SH-SY5Y (cell line): ENCODE results near the gene SYTL2.

Experiments
- GATA2 ChIP-seq: IDR thresholded peaks from 2 replicates; pipeline ENCODE4 v1.6.1; 2011; ENCODE audit warnings: mild to moderate bottlenecking, low read depth, low read length
- GATA3 ChIP-seq: IDR thresholded peaks from 2 replicates; pipeline ENCODE4 v1.6.1; 2011; ENCODE audit warnings: low read depth, mild to moderate bottlenecking, low read length, moderate library complexity

DNA sequence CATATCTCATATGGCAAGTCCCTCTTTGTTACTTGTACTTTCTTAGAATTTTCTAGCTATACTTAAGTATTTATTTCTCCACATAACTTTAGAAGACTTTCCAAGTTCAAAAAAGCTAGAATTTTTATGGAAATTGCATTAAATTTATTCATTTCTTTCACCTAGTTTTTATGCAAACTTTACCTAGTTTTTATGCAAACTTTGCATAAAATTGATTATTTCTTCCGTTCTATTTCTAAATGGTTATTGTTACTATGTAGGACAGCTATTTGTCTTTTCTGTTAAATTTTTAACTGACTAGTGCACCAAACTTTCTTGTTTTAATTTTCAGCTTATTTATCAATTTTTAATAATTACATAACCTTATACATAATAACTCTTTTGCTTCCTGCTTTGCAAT, 142.8 kb downstream of the SYTL2 start:
- TF ChIP-seq GATA2 (no peak), GATA3 (no peak)
